K562 (cell line): ENCODE data around the gene FCRL3.

ENCODE experiments used
- ERF ChIP-seq: fragments of 450-650 bp; formaldehyde crosslinking; IDR thresholded peaks from 2 replicates; pipeline ENCODE4 v1.4.0; 2020; ENCODE audit warnings: mild to moderate bottlenecking, mixed read lengths
- POLR2G ChIP-seq: fragments of 200-400 bp; formaldehyde crosslinking; IDR thresholded peaks from 2 replicates; pipeline ENCODE4 v1.6.1; 2017; ENCODE audit warnings: low read depth, mild to moderate bottlenecking, antibody characterized with exemption, low read length, moderate library complexity
- RBM39 ChIP-seq: fragments of 200-400 bp; formaldehyde crosslinking; optimal IDR thresholded peaks from 2 replicates; pipeline ENCODE3; 2018; ENCODE audit warnings: low read depth, low read length
- ZBTB1 ChIP-seq: sonication (generic); formaldehyde crosslinking; IDR thresholded peaks from 2 replicates; pipeline ENCODE4 v1.8.1; 2023; ENCODE audit warnings: missing genetic modification reagents, low read depth, mild to moderate bottlenecking, borderline replicate concordance
- ZC3H8 ChIP-seq: fragments of 450-650 bp; IDR thresholded peaks from 2 replicates; pipeline ENCODE4 v1.6.1; 2017
- ZNF274 ChIP-seq: IDR thresholded peaks from 2 replicates; pipeline ENCODE4 v1.6.1; 2011; ENCODE audit warnings: low read depth, mild to moderate bottlenecking, low read length, moderate library complexity, borderline replicate concordance
- TF ChIP-seq, protein P1 (sequence below): sonication (generic); formaldehyde crosslinking; IDR thresholded peaks from 2 replicates; pipeline ENCODE4 v1.4.0; 2020; ENCODE audit warnings: mild to moderate bottlenecking, missing genetic modification reagents
- TF ChIP-seq, protein P2 (sequence below): fragments of 450-650 bp; formaldehyde crosslinking; IDR thresholded peaks from 2 replicates; pipeline ENCODE4 v1.4.0; 2020; ENCODE audit warnings: mild to moderate bottlenecking, mixed read lengths
- TF ChIP-seq, protein P3 (sequence below), 2 experiments: fragments of 450-650 bp; conservative IDR thresholded peaks; 2 replicates each; pipeline ENCODE4 v1.6.1; 2017; ENCODE audit warnings: mild to moderate bottlenecking in 2 of 2, moderate library complexity in 2 of 2
- TF ChIP-seq, protein P4 (sequence below), 3 experiments: IDR thresholded peaks in 2 of 3; conservative IDR thresholded peaks in 1 of 3; 2 replicates each; pipeline ENCODE4 v1.5.1; 2011 to 2012; ENCODE audit warnings: low read length in 3 of 3, mild to moderate bottlenecking in 3 of 3, control low read depth in 2 of 3, improper control_type of control experiment in 1 of 3, inconsistent platforms in 1 of 3, low read depth in 1 of 3, mixed read lengths in 1 of 3, moderate library complexity in 1 of 3; ENCODE audit not compliant: insufficient read depth in 2 of 3

DNA sequence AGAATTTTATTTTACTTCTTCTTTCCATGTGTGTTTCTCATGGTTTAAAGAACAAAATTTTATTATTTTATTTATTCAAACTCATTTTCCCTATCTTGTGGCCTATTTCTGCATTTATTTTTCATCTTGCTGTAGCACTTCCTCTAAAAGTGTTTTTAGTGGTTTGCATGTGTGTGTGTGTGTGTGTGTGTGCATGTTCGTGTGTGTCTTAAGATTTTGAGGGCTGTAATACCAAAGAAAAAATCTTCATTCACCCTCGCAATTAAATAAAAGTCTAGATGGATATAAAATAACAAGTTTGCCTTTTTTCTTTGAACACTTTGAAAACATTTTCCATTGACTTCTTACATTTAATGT lies 24.6 kb upstream of the FCRL3 start:
- TF ChIP-seq, protein P1, sequence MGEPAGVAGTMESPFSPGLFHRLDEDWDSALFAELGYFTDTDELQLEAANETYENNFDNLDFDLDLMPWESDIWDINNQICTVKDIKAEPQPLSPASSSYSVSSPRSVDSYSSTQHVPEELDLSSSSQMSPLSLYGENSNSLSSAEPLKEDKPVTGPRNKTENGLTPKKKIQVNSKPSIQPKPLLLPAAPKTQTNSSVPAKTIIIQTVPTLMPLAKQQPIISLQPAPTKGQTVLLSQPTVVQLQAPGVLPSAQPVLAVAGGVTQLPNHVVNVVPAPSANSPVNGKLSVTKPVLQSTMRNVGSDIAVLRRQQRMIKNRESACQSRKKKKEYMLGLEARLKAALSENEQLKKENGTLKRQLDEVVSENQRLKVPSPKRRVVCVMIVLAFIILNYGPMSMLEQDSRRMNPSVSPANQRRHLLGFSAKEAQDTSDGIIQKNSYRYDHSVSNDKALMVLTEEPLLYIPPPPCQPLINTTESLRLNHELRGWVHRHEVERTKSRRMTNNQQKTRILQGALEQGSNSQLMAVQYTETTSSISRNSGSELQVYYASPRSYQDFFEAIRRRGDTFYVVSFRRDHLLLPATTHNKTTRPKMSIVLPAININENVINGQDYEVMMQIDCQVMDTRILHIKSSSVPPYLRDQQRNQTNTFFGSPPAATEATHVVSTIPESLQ (CRISPR knock-in tag): no peak
- TF ChIP-seq, protein P2, sequence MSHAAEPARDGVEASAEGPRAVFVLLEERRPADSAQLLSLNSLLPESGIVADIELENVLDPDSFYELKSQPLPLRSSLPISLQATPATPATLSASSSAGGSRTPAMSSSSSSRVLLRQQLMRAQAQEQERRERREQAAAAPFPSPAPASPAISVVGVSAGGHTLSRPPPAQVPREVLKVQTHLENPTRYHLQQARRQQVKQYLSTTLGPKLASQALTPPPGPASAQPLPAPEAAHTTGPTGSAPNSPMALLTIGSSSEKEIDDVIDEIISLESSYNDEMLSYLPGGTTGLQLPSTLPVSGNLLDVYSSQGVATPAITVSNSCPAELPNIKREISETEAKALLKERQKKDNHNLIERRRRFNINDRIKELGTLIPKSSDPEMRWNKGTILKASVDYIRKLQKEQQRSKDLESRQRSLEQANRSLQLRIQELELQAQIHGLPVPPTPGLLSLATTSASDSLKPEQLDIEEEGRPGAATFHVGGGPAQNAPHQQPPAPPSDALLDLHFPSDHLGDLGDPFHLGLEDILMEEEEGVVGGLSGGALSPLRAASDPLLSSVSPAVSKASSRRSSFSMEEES (CRISPR knock-in tag): no peak
- TF ChIP-seq POLR2G: no peak
- TF ChIP-seq ERF (CRISPR knock-in tag): no peak
- TF ChIP-seq, protein P3, sequence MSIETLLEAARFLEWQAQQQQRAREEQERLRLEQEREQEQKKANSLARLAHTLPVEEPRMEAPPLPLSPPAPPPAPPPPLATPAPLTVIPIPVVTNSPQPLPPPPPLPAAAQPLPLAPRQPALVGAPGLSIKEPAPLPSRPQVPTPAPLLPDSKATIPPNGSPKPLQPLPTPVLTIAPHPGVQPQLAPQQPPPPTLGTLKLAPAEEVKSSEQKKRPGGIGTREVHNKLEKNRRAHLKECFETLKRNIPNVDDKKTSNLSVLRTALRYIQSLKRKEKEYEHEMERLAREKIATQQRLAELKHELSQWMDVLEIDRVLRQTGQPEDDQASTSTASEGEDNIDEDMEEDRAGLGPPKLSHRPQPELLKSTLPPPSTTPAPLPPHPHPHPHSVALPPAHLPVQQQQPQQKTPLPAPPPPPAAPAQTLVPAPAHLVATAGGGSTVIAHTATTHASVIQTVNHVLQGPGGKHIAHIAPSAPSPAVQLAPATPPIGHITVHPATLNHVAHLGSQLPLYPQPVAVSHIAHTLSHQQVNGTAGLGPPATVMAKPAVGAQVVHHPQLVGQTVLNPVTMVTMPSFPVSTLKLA (conservative IDR thresholded peaks at IDR 0.05): no peak
- no peak for TF ChIP-seq ZNF274
- TF ChIP-seq, protein P4, sequence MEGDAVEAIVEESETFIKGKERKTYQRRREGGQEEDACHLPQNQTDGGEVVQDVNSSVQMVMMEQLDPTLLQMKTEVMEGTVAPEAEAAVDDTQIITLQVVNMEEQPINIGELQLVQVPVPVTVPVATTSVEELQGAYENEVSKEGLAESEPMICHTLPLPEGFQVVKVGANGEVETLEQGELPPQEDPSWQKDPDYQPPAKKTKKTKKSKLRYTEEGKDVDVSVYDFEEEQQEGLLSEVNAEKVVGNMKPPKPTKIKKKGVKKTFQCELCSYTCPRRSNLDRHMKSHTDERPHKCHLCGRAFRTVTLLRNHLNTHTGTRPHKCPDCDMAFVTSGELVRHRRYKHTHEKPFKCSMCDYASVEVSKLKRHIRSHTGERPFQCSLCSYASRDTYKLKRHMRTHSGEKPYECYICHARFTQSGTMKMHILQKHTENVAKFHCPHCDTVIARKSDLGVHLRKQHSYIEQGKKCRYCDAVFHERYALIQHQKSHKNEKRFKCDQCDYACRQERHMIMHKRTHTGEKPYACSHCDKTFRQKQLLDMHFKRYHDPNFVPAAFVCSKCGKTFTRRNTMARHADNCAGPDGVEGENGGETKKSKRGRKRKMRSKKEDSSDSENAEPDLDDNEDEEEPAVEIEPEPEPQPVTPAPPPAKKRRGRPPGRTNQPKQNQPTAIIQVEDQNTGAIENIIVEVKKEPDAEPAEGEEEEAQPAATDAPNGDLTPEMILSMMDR (IDR thresholded peaks at IDR 0.05 in 2 of 3, conservative IDR thresholded peaks at IDR 0.05 in 1 of 3; ENCODE audit: insufficient read depth in 2 of 3, low read depth in 1 of 3, low read length in 3 of 3): no peak
- TF ChIP-seq ZC3H8: no peak
- TF ChIP-seq ZBTB1 (CRISPR knock-in tag): no peak
- TF ChIP-seq RBM39: no peak
